ENCODE measurements around the gene FOSB. TPM values are rescaled to one million over a fixed set of nuclear protein-coding genes. Genes with fewer than 3 reads are reported as not detected.

Gene FOSB
- total and polyA plus RNA-seq, 9 donors, result 2.9 to 295 (median 44.3) TPM

DNA sequence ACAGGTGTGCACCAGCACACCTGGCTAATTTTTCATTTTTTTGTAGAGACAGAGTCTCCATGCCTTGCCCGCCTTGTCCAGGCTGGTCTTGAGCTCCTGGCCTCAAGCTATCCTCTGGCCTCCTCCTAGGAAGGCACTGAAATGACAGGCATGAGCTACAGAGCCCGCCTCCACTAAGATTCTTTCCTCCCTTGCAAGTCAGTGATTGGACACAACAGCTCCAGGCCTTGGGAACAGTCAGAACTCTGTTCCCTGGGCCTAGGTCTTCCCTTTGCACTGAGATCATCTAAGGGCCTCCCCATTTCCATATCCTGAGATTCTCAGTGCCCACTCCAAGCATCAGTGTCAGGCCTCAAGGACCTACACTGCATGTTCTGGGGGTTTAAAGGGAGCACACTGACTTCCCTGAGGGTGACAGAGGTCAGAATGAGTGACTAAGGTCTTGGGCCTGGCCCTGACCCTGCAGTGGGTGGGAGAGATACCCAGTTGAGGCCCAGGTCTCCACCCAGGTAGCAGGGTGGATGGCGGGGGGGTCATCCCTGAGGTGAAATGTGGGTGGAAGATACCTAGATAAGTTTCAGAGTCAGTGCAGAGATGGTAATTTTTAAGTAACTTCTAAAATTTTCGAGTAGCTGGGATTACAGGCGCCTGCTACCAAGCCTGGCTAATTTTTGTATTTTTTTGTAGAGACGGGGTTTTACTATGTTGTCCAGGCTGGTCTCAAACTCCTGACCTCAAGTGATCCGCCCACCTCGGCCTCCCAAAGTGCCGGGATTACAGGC lies 26.7 kb upstream of the FOSB start:
- Histone ChIP-seq H3K4me1 (ENCODE audit: insufficient read depth) (peaks cover 9% of the 10 kb centered on the region), H3K36me3 (no peaks in the 10 kb centered on the region), H3K27ac (peak overlapping the region; percentile 96 to 98), H3K27me3 (no peaks in the 10 kb centered on the region), H3K4me3 (no peak overlapping the region), H3K9me3 (no peaks in the 10 kb centered on the region)
- WGBS, 3 donors, result 83 to 87% (median 85%) methylated on average over 9 of the region's 9 CpGs
- no peak for DNase-seq
- intact Hi-C loops (cut with DNase I), result loop anchor here in 2 of 4 donors (1.0 to 2.0 kb wide), 3 partner anchors 18 to 38 kb away; partner anchors contain the start of gene ERCC1 (in 1 of the 2)
- TF ChIP-seq EP300 (IDR thresholded peaks at IDR 0.05), result no peak
- TF ChIP-seq, protein P1, sequence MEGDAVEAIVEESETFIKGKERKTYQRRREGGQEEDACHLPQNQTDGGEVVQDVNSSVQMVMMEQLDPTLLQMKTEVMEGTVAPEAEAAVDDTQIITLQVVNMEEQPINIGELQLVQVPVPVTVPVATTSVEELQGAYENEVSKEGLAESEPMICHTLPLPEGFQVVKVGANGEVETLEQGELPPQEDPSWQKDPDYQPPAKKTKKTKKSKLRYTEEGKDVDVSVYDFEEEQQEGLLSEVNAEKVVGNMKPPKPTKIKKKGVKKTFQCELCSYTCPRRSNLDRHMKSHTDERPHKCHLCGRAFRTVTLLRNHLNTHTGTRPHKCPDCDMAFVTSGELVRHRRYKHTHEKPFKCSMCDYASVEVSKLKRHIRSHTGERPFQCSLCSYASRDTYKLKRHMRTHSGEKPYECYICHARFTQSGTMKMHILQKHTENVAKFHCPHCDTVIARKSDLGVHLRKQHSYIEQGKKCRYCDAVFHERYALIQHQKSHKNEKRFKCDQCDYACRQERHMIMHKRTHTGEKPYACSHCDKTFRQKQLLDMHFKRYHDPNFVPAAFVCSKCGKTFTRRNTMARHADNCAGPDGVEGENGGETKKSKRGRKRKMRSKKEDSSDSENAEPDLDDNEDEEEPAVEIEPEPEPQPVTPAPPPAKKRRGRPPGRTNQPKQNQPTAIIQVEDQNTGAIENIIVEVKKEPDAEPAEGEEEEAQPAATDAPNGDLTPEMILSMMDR (IDR thresholded peaks at IDR 0.05), result no peak
- no peak for TF ChIP-seq POLR2A (IDR thresholded peaks at IDR 0.05)

DNA sequence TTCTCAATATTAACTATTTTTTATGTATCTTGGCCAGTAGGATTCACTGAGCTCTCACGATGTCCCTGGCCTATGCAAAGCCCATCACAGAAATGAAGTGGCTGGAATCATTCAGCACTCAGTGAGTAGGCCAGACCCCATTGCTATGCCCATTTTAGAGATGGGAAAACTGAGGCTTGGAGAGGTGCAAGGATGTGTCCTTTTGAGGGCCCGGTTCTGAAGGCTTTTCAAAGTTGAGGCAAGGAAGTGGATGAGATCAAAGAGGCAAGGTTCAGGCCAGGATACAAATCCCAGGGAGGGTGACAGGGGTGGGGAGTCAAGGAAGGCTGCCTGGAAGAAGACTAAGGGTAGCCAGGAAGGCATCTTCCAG lies 25.4 kb upstream of the FOSB start:
- intact Hi-C loops (cut with DNase I), result no loop called here
- Histone ChIP-seq H3K4me3 (no peak overlapping the region), H3K4me1 (ENCODE audit: insufficient read depth) (peaks cover 9% of the 10 kb centered on the region), H3K27ac (peak overlapping the region; percentile 71 to 87), H3K36me3 (no peaks in the 10 kb centered on the region), H3K9me3 (no peaks in the 10 kb centered on the region), H3K27me3 (no peaks in the 10 kb centered on the region)
- DNase-seq, result no peak
- TF ChIP-seq POLR2A (IDR thresholded peaks at IDR 0.05) (no peak), EP300 (IDR thresholded peaks at IDR 0.05) (no peak)
- TF ChIP-seq, protein P1 (IDR thresholded peaks at IDR 0.05), result no peak
- 78 to 87% (median 79%) methylated on average over 2 of the region's 2 CpGs for WGBS, 3 donors

DNA sequence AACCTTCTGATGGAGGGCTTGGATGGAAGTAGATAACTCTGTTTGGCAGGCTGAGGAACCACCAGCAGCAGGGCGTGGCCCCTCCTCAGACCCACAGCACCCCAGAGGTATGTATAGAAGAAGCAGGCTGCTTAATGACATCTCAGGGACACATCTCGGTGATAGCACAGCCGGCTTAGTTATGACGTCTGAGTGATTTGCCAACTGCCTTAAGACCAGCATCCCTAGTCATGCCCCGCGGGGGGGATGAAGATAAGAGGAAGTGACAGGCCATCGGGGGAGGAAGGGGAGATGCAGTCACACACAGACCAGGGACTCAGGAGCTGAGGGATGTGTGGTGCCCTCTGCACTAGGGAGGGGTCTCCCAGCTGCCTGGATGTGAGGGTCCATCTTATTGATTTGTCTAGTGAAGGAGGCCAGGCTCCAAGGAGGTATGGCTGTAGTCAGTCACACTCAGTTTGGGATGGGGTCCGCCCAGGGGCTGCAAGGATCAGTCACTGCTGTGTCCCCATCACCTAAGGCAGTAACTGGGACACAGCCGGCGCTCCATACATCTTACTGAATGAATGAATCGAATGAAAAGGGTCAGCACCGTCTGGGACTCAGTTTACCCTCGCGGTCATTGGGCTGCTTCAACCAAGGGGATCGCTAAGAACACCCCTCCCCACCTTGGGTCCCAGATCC lies 24.9 kb upstream of the FOSB start:
- TF ChIP-seq, protein P1 (IDR thresholded peaks at IDR 0.05), result no peak
- TF ChIP-seq EP300 (IDR thresholded peaks at IDR 0.05), result peak; percentile 18
- Histone ChIP-seq H3K27me3 (no peaks in the 10 kb centered on the region), H3K4me3 (peak overlapping the region; percentile 55), H3K27ac (peak overlapping the region; percentile 71 to 87), H3K4me1 (ENCODE audit: insufficient read depth) (peaks cover 9% of the 10 kb centered on the region), H3K36me3 (no peaks in the 10 kb centered on the region), H3K9me3 (no peaks in the 10 kb centered on the region)
- peak in 2 of 5 donors; percentile 52 to 69 for DNase-seq
- WGBS, 3 donors, result 17 to 26% (median 17%) methylated on average over 15 of the region's 15 CpGs
- intact Hi-C loops (cut with DNase I), result no loop called here

DNA sequence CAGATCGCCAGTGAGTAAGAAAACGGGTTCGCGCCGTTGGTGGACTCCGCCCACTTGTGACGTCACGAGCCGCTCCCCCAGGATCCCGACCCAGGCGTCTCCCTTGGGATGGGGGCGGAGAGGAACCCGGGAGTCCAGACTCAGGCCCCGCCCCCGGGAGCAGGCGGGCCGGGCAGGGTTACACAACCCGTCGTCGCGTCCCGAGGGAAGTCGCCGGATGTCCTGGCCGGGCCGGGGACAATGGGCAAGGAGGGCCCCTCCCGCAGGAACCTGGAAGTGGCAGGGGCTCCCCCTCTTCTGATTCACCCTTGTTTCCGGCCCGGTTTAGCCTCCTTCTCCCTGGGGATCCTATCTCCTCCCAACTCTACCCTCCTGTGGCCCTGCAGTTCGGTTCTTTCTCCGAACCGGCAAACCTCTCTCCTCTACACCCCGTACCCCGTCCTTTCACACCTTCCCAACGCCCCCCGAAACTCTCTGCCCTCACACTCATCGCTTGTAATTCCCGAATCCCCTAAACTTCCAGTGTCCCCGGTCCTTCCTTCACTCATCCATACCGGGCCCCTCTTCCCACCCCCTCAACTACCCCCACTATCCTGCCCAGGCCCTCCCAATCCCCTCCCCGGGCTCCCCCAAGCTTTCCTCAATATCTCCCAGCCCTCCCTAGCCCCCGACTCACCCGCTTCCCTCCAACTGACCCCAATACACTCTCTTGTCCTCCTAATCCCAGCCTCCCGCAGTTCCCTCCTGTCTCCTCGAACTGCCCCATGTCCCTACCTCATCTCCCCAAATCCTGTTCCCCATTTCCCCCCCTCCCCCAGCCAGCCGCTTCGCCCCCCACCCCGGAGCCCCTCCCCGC lies 24.1 kb upstream of the FOSB start:
- peak; percentile 93 for TF ChIP-seq POLR2A (IDR thresholded peaks at IDR 0.05)
- TF ChIP-seq, protein P1 (IDR thresholded peaks at IDR 0.05), result no peak
- peak; percentile 83 for TF ChIP-seq EP300 (IDR thresholded peaks at IDR 0.05)
- intact Hi-C loops (cut with DNase I), result no loop called here
- Histone ChIP-seq H3K4me1 (ENCODE audit: insufficient read depth) (peaks cover 9% of the 10 kb centered on the region), H3K27ac (peak overlapping the region; percentile 80 to 87), H3K9me3 (no peaks in the 10 kb centered on the region), H3K36me3 (no peaks in the 10 kb centered on the region), H3K27me3 (no peaks in the 10 kb centered on the region), H3K4me3 (peak overlapping the region; percentile 55)
- peak; percentile 95 to 99 (median 97) for DNase-seq
- 0 to 1% (median 0%) methylated on average over 46 to 49 of the region's 49 CpGs for WGBS, 3 donors

All from ovary (tissue), 9 donors.